ENCODE data around the gene BCAS4.

BCAS4 gene

GRCh38 chr20:50855498-50856474, 60.9 kb downstream of the BCAS4 start:
- Histone ChIP-seq H3K4me3 (ENCODE audit: low read depth, low read length, poor library complexity, severe bottlenecking) (no peak overlapping the region), H3K4me1 (ENCODE audit: insufficient read depth, low read length, severe bottlenecking) (peaks cover 25% of the 10 kb centered on the region), H3K27me3 (ENCODE audit: insufficient read depth, low read length) (no peaks in the 10 kb centered on the region), H3K9me3 (ENCODE audit: low read length) (no peaks in the 10 kb centered on the region), H2AFZ (ENCODE audit: low read length) (no peak overlapping the region), H3K79me2 (ENCODE audit: insufficient read depth, low read length) (no peaks in the 10 kb centered on the region), H3K36me3 (ENCODE audit: insufficient read depth, low read length) (peaks cover 6% of the 10 kb centered on the region; the same call in 1 of the 2 replicates), H3K4me2 (ENCODE audit: low read length) (no peak overlapping the region), H3K9me2 (ENCODE audit: low read depth, low read length) (no peaks in the 10 kb centered on the region), H3K27ac (ENCODE audit: low read depth, low read length, poor library complexity, severe bottlenecking) (no peak overlapping the region), H4K20me1 (ENCODE audit: insufficient read depth, low read length) (no peaks in the 10 kb centered on the region), H3K9ac (ENCODE audit: low read length) (no peak overlapping the region), H3F3A (ENCODE audit: insufficient read depth, low read length) (no peaks in the 10 kb centered on the region)
- TF ChIP-seq CTCF (IDR thresholded peaks at IDR 0.05; ENCODE audit: low read length) (no peak), EZH2 (IDR thresholded peaks at IDR 0.05; ENCODE audit: borderline replicate concordance, low read length) (no peak)

DNA sequence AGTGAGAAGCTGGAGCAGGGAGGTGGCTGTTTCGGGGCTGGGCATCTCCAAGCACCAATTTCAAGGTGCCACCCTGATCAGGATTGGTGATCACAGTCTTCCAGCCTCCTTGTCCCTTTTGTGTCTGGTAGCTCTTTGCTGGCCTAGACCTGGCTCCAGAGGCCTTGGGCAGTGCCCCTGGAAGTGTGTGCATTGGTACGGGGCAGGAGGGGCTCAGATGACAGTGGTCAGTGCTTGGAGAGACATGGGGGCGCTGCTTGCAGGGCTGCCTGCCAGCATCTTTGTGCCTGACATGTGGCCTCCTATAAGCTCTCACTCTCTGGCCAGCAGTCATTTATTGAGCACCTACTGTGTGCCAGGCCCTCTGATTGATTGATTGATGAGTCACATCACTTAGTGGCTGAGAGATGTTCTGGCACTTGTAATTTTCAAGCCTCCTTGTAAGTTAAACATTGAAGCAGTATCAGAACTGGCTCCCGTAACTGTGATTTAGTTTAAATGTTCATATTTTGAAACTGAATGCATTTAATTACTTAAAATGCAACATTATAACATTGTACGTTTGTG, 61.7 kb downstream of the BCAS4 start:
- H3K4me3 ChIP-seq (ENCODE audit: low read depth, low read length, poor library complexity, severe bottlenecking) = no peak overlapping the region
- H3K27ac ChIP-seq (ENCODE audit: low read depth, low read length, poor library complexity, severe bottlenecking) = no peak overlapping the region
- no peak overlapping the region for H2AFZ ChIP-seq (ENCODE audit: low read length)
- no peaks in the 10 kb centered on the region for H3K79me2 ChIP-seq (ENCODE audit: insufficient read depth, low read length)
- H3K9ac ChIP-seq (ENCODE audit: low read length) = no peak overlapping the region
- H3K9me3 ChIP-seq (ENCODE audit: low read length) = no peaks in the 10 kb centered on the region
- H3K4me1 ChIP-seq (ENCODE audit: insufficient read depth, low read length, severe bottlenecking) = peaks cover 18% of the 10 kb centered on the region
- no peak overlapping the region for H3K4me2 ChIP-seq (ENCODE audit: low read length)
- H3K9me2 ChIP-seq (ENCODE audit: low read depth, low read length) = no peaks in the 10 kb centered on the region
- TF ChIP-seq EZH2 (IDR thresholded peaks at IDR 0.05; ENCODE audit: borderline replicate concordance, low read length) (no peak), CTCF (IDR thresholded peaks at IDR 0.05; ENCODE audit: low read length) (no peak)
- no peaks in the 10 kb centered on the region for H3K27me3 ChIP-seq (ENCODE audit: insufficient read depth, low read length)
- H4K20me1 ChIP-seq (ENCODE audit: insufficient read depth, low read length) = no peaks in the 10 kb centered on the region
- no peaks in the 10 kb centered on the region for H3F3A ChIP-seq (ENCODE audit: insufficient read depth, low read length)
- peaks cover 6% of the 10 kb centered on the region; the same call in 1 of the 2 replicates for H3K36me3 ChIP-seq (ENCODE audit: insufficient read depth, low read length)

GRCh38 chr20:50857348-50857747, 62.5 kb downstream of the BCAS4 start:
- Histone ChIP-seq H3K27ac (ENCODE audit: low read depth, low read length, poor library complexity, severe bottlenecking) (no peak overlapping the region), H3K36me3 (ENCODE audit: insufficient read depth, low read length) (peaks cover 6% of the 10 kb centered on the region; the same call in 1 of the 2 replicates), H3K9me2 (ENCODE audit: low read depth, low read length) (no peaks in the 10 kb centered on the region), H2AFZ (ENCODE audit: low read length) (no peak overlapping the region), H4K20me1 (ENCODE audit: insufficient read depth, low read length) (no peaks in the 10 kb centered on the region), H3K27me3 (ENCODE audit: insufficient read depth, low read length) (no peaks in the 10 kb centered on the region), H3K9ac (ENCODE audit: low read length) (no peak overlapping the region), H3F3A (ENCODE audit: insufficient read depth, low read length) (no peaks in the 10 kb centered on the region), H3K4me1 (ENCODE audit: insufficient read depth, low read length, severe bottlenecking) (peaks cover 18% of the 10 kb centered on the region), H3K9me3 (ENCODE audit: low read length) (no peaks in the 10 kb centered on the region), H3K4me3 (ENCODE audit: low read depth, low read length, poor library complexity, severe bottlenecking) (no peak overlapping the region), H3K79me2 (ENCODE audit: insufficient read depth, low read length) (no peaks in the 10 kb centered on the region), H3K4me2 (ENCODE audit: low read length) (no peak overlapping the region)
- TF ChIP-seq EZH2 (IDR thresholded peaks at IDR 0.05; ENCODE audit: borderline replicate concordance, low read length) (no peak), CTCF (IDR thresholded peaks at IDR 0.05; ENCODE audit: low read length) (no peak)
